NT2/D1 (cell line): ENCODE data around the gene OR51M1.

Experiments used
- DNase-seq: peaks from one replicate; pipeline ENCODE4 v3.0.0-alpha.2; 2011; ENCODE audit warnings: low read depth, low spot score
- H3K27me3 ChIP-seq: 2 replicates; pipeline ENCODE4 v1.6.0; 2011; ENCODE audit warnings: mild to moderate bottlenecking; ENCODE audit not compliant: insufficient read length, insufficient read depth
- H3K36me3 ChIP-seq: 2 replicates; pipeline ENCODE4 v1.6.1; 2011; ENCODE audit warnings: mild to moderate bottlenecking, low read length, mixed read lengths; ENCODE audit not compliant: insufficient read depth, insufficient read length
- H3K4me1 ChIP-seq: 2 replicates; pipeline ENCODE4 v1.5.1; 2011; ENCODE audit not compliant: insufficient read depth, insufficient read length
- H3K4me3 ChIP-seq: 2 replicates; pipeline ENCODE4 v1.5.1; 2011; ENCODE audit warnings: low read depth; ENCODE audit not compliant: insufficient read length
- H3K9ac ChIP-seq: 2 replicates; pipeline ENCODE4 v1.6.0; 2011; ENCODE audit warnings: low read depth; ENCODE audit not compliant: insufficient read length
- H3K9me3 ChIP-seq: 2 replicates; pipeline ENCODE4 v1.5.1; 2011; ENCODE audit warnings: mild to moderate bottlenecking, low read length; ENCODE audit not compliant: insufficient read depth
- SUZ12 ChIP-seq: IDR thresholded peaks from 2 replicates; pipeline ENCODE4 v1.6.1; 2011; ENCODE audit not compliant: insufficient read length, insufficient read depth; ENCODE audit errors: extremely low read depth
- YY1 ChIP-seq: IDR thresholded peaks from 2 replicates; pipeline ENCODE4 v1.6.1; 2011; ENCODE audit not compliant: insufficient read length, insufficient read depth
- ZNF274 ChIP-seq: IDR thresholded peaks from 2 replicates; pipeline ENCODE4 v1.6.1; 2011; ENCODE audit warnings: mild to moderate bottlenecking, low read depth, low read length

The OR51M1 gene

GRCh38 chr11:5366856-5367255 lies 16.8 kb upstream of the OR51M1 start:
- Histone ChIP-seq H3K27me3 (no peaks in the 10 kb centered on the region), H3K9me3 (no peaks in the 10 kb centered on the region), H3K4me3 (no peak overlapping the region), H3K9ac (no peak overlapping the region), H3K4me1 (no peaks in the 10 kb centered on the region), H3K36me3 (no peaks in the 10 kb centered on the region)
- no peak for DNase-seq
- TF ChIP-seq SUZ12 (no peak), ZNF274 (no peak), YY1 (no peak)

GRCh38 chr11:5367448-5368074 lies 16.1 kb upstream of the OR51M1 start:
- TF ChIP-seq ZNF274 (no peak), SUZ12 (no peak), YY1 (no peak)
- H3K4me1 ChIP-seq = no peaks in the 10 kb centered on the region
- H3K4me3 ChIP-seq = no peak overlapping the region
- H3K27me3 ChIP-seq = no peaks in the 10 kb centered on the region
- no peak for DNase-seq
- H3K36me3 ChIP-seq = no peaks in the 10 kb centered on the region
- peaks cover 2% of the 10 kb centered on the region for H3K9me3 ChIP-seq
- no peak overlapping the region for H3K9ac ChIP-seq

GRCh38 chr11:5368502-5369043 lies 15.0 kb upstream of the OR51M1 start:
- H3K27me3 ChIP-seq = no peaks in the 10 kb centered on the region
- no peaks in the 10 kb centered on the region for H3K36me3 ChIP-seq
- H3K4me1 ChIP-seq = no peaks in the 10 kb centered on the region
- H3K9ac ChIP-seq = no peak overlapping the region
- peak; percentile 73 for DNase-seq
- H3K4me3 ChIP-seq = no peak overlapping the region
- peaks cover 12% of the 10 kb centered on the region for H3K9me3 ChIP-seq
- no peak for TF ChIP-seq ZNF274
- no peak for TF ChIP-seq SUZ12
- no peak for TF ChIP-seq YY1

GRCh38 chr11:5369789-5370188 lies 13.8 kb upstream of the OR51M1 start:
- no peak overlapping the region for H3K9ac ChIP-seq
- TF ChIP-seq SUZ12 = no peak
- no peaks in the 10 kb centered on the region for H3K36me3 ChIP-seq
- no peak overlapping the region for H3K4me3 ChIP-seq
- no peaks in the 10 kb centered on the region for H3K4me1 ChIP-seq
- peaks cover 12% of the 10 kb centered on the region for H3K9me3 ChIP-seq
- DNase-seq = no peak
- no peaks in the 10 kb centered on the region for H3K27me3 ChIP-seq

- no peaks in the 10 kb centered on the region for H3K4me1 ChIP-seq
- no peaks in the 10 kb centered on the region for H3K27me3 ChIP-seq
- no peak overlapping the region for H3K4me3 ChIP-seq
- DNase-seq = peak; percentile 78
- TF ChIP-seq YY1 = no peak
- no peak for TF ChIP-seq ZNF274
- TF ChIP-seq SUZ12 = no peak
- no peaks in the 10 kb centered on the region for H3K36me3 ChIP-seq
- no peaks in the 10 kb centered on the region for H3K9me3 ChIP-seq
- no peak overlapping the region for H3K9ac ChIP-seq
Observed at GRCh38 chr11:5380740-5381342, 2.8 kb upstream of the OR51M1 start.

- H3K4me3 ChIP-seq = no peak overlapping the region
- H3K27me3 ChIP-seq = no peaks in the 10 kb centered on the region
- no peaks in the 10 kb centered on the region for H3K9me3 ChIP-seq
- no peak for DNase-seq
- H3K9ac ChIP-seq = no peak overlapping the region
- no peaks in the 10 kb centered on the region for H3K4me1 ChIP-seq
- TF ChIP-seq YY1 (no peak), SUZ12 (no peak), ZNF274 (no peak)
- H3K36me3 ChIP-seq = no peaks in the 10 kb centered on the region
Observed at GRCh38 chr11:5384335-5384734, 723 bp downstream of the OR51M1 start.

- H3K9me3 ChIP-seq = no peaks in the 10 kb centered on the region
- TF ChIP-seq ZNF274 = no peak
- no peak for TF ChIP-seq YY1
- TF ChIP-seq SUZ12 = no peak
- no peak overlapping the region for H3K4me3 ChIP-seq
- no peaks in the 10 kb centered on the region for H3K4me1 ChIP-seq
- no peaks in the 10 kb centered on the region for H3K36me3 ChIP-seq
- H3K9ac ChIP-seq = no peak overlapping the region
- no peaks in the 10 kb centered on the region for H3K27me3 ChIP-seq
- no peak for DNase-seq
Observed at GRCh38 chr11:5390210-5390609, 6.6 kb downstream of the OR51M1 start.

- no peaks in the 10 kb centered on the region for H3K9me3 ChIP-seq
- H3K4me1 ChIP-seq = no peaks in the 10 kb centered on the region
- TF ChIP-seq YY1 (no peak), ZNF274 (no peak), SUZ12 (no peak)
- DNase-seq = no peak
- H3K4me3 ChIP-seq = no peak overlapping the region
- no peak overlapping the region for H3K9ac ChIP-seq
- H3K27me3 ChIP-seq = no peaks in the 10 kb centered on the region
- H3K36me3 ChIP-seq = no peaks in the 10 kb centered on the region
Observed at GRCh38 chr11:5394091-5394490, 10.5 kb downstream of the OR51M1 start.
